ENCODE results near the gene LZTS3. TPM values are rescaled to one million over a fixed set of nuclear protein-coding genes. Genes with fewer than 3 reads are reported as not detected.
"Not testable (repeated sequence)": the region's sequence is repeated elsewhere in the genome, so short reads cannot be mapped to it uniquely, and the experiment has no call there.

The LZTS3 gene
- total and polyA plus RNA-seq, 2 of the 13 experiments (the other 11 are each of a cell fraction or from before 2014, with no cell fraction given) = 10.1 to 31.3 TPM

GRCh38 chr20:3124773-3125560, 48.4 kb downstream of the LZTS3 start:
- H3K9ac ChIP-seq (ENCODE audit: insufficient read depth, low read depth, low read length); H3K9me3 ChIP-seq (ENCODE audit: low read length); BruUV-seq (replicated peaks); H4K20me1 ChIP-seq (ENCODE audit: insufficient read depth, low read length); intact Hi-C loops (cut with micrococcal nuclease; ENCODE audit: unreplicated experiment); H3K79me2 ChIP-seq (ENCODE audit: insufficient read depth, low read length); in situ Hi-C loops (cut with HindIII; ENCODE audit: extremely low pct_ligation_motif_present, low pct_unique_long_range_greater_than_20kb); H3K27me3 ChIP-seq (ENCODE audit: control insufficient read depth in 1 of 2, insufficient read depth in 2 of 2, low read length in 2 of 2); H2AFZ ChIP-seq (ENCODE audit: low read length); H3K27ac ChIP-seq (ENCODE audit: extremely low read length, insufficient read depth, low read length); FAIRE-seq; H3K4me2 ChIP-seq (ENCODE audit: low read depth, low read length); CTCF ChIA-PET (ENCODE audit: low intra/inter-chr PET ratio, low total read pairs); ATAC-seq; DNase-seq (ENCODE audit: low spot score); H3K4me3 ChIP-seq (replicated peaks in 1 of 3; ENCODE audit: insufficient read depth in 1 of 3, low read depth in 2 of 3, low read length in 3 of 3): not testable (repeated sequence)
- peaks cover 7 to 20% of the 10 kb centered on the region in 2 experiments for H3K36me3 ChIP-seq (replicated peaks in 1 of 2; ENCODE audit: control insufficient read depth in 1 of 2, insufficient read depth in 2 of 2, low read length in 2 of 2)
- POLR2A ChIA-PET = interaction anchor here (0.9 kb wide), 1 partner anchor 37 kb away, joined by 3 read pairs; no protein-coding TSS in a partner anchor
- WGBS (ENCODE audit: low lambda C conversion rate) = 97% methylated on average over 34 of the region's 41 CpGs
- H3K4me1 ChIP-seq (ENCODE audit: insufficient read depth, low read length) = peaks cover 55% of the 10 kb centered on the region
- TF ChIP-seq ARID4A (CRISPR knock-in tag; IDR thresholded peaks at IDR 0.05; ENCODE audit: borderline replicate concordance) = 0 out of 2 replicates have a peak, but pooled peaks have one; percentile 8
- TF ChIP-seq SRY (CRISPR knock-in tag; IDR thresholded peaks at IDR 0.05) = 0 out of 2 replicates have a peak, but pooled peaks have one; percentile 21
- TF ChIP-seq HES4 (CRISPR knock-in tag; IDR thresholded peaks at IDR 0.05; ENCODE audit: borderline replicate concordance) = 0 out of 2 replicates have a peak, but pooled peaks have one; percentile 15
- 0 out of 2 replicates have a peak, but pooled peaks have one; percentile 20 for TF ChIP-seq ZNF788 (CRISPR knock-in tag; IDR thresholded peaks at IDR 0.05; ENCODE audit: borderline replicate concordance)
